Gastroesophageal sphincter (tissue), 3 donors: ENCODE results near the gene FRA10AC1.

ENCODE experiments used
- POLR2AphosphoS5 ChIP-seq: sonication (generic); formaldehyde crosslinking; IDR thresholded peaks from one replicate; pipeline ENCODE4 v1.6.1; 2017; ENCODE audit warnings: antibody characterized with exemption
- TF ChIP-seq, protein P1 (sequence below), 4 experiments: fragments of 200-600 bp in 2 of 4; fragments of 450-650 bp in 2 of 4; sonication (generic) in 1 of 4; IDR thresholded peaks; one replicate each; pipeline ENCODE4 v1.5.1; 2017 to 2019; ENCODE audit warnings: antibody characterized with exemption in 4 of 4, mild to moderate bottlenecking in 2 of 4, moderate library complexity in 2 of 4

GRCh38 chr10:93654201-93654600 lies 48.2 kb downstream of the FRA10AC1 start:
- no peak for TF ChIP-seq POLR2AphosphoS5
- TF ChIP-seq, protein P1, sequence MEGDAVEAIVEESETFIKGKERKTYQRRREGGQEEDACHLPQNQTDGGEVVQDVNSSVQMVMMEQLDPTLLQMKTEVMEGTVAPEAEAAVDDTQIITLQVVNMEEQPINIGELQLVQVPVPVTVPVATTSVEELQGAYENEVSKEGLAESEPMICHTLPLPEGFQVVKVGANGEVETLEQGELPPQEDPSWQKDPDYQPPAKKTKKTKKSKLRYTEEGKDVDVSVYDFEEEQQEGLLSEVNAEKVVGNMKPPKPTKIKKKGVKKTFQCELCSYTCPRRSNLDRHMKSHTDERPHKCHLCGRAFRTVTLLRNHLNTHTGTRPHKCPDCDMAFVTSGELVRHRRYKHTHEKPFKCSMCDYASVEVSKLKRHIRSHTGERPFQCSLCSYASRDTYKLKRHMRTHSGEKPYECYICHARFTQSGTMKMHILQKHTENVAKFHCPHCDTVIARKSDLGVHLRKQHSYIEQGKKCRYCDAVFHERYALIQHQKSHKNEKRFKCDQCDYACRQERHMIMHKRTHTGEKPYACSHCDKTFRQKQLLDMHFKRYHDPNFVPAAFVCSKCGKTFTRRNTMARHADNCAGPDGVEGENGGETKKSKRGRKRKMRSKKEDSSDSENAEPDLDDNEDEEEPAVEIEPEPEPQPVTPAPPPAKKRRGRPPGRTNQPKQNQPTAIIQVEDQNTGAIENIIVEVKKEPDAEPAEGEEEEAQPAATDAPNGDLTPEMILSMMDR (IDR thresholded peaks at IDR 0.05), result no peak
